Right ventricle myocardium inferior (tissue), 1 donor: ENCODE data around the gene ABHD13. TPM values are rescaled to one million over a fixed set of nuclear protein-coding genes. Genes with fewer than 3 reads are reported as not detected.

ENCODE experiments used
- ATAC-seq: fragments of 200-7000 bp; cut with Tn5 transposase; one replicate; pipeline ENCODE4 v1.9.1; 2020; ENCODE audit warnings: mild to moderate bottlenecking, moderate library complexity
- DNase-seq: peaks from one replicate; pipeline ENCODE4 v3.0.0; 2021; ENCODE audit errors: missing footprints
- intact Hi-C: fragments of 100-400 bp; cut with DNase I; formaldehyde crosslinking; loops from one replicate; pipeline ENCODE4 v1.11.0; 2022
- total RNA-seq: library from RNA; stranded (reverse); fragmentation: NEBNext Ultra II Directional; extraction: Animal tissue kit (Norgen Biotek cat#: 25700); gene quantifications from one replicate; pipeline ENCODE4 v1.2.1, GENCODE V29; 2021
- donor health status: DM: no; HTN: yes; CAD: no; lungs with severe emphysema.

Gene ABHD13
- total RNA-seq, 1 donor from 2014 or later: 4.9 TPM

GRCh38 chr13:108273429-108274118, 55.4 kb downstream of the ABHD13 start:
- intact Hi-C loops: no loop called here
- DNase-seq: no peak
- no peak for ATAC-seq

DNA sequence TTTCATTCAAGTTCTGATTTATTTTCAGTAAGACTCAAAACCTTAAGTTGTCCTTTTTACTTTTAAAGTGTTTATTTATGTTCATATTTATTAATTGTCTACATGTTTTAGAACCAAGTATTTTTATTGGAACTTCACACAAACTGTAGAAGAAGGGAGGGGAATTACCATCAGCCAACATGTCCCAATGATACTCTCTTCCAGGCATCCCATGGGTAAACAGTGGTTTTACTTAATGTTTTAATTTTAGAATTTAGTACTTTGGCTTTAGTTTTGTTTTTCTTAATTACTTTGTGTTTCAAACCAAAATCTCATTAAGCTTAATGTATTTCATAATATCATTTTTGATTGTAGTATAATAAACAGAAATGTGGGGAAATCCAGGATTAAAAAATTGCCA, 56.5 kb downstream of the ABHD13 start:
- DNase-seq (no peak), ATAC-seq (no peak)
- intact Hi-C loops: no loop called here

- DNase-seq (peak; percentile 77), ATAC-seq (peak; percentile 97)
- intact Hi-C loops: no loop called here
Observed at GRCh38 chr13:108276060-108276459, 57.9 kb downstream of the ABHD13 start.

- intact Hi-C loops: no loop called here
- ATAC-seq (no peak), DNase-seq (no peak)
Observed at GRCh38 chr13:108278466-108278865, 60.3 kb downstream of the ABHD13 start.

GRCh38 chr13:108281901-108282300, 63.7 kb downstream of the ABHD13 start:
- DNase-seq (no peak), ATAC-seq (no peak)
- intact Hi-C loops: no loop called here

- intact Hi-C loops: no loop called here
- DNase-seq (no peak), ATAC-seq (peak; percentile 59)
Observed at GRCh38 chr13:108283110-108283509, 64.9 kb downstream of the ABHD13 start.

Other genes with a start within 250 kb of the ABHD13 start
- gene LIG4, start 2.9 kb upstream of the ABHD13 start, total RNA-seq: 7.8 TPM
- gene TNFSF13B, start 51.3 kb downstream of the ABHD13 start, total RNA-seq: 2.1 TPM